Stimulated activated CD8-positive, alpha-beta memory T cell treated with anti-CD3 and anti-CD28 coated beads, Interleukin-12 subunit alpha, Interleukin-12 subunit beta, amount 100 ng/mL, for 24 hours (primary cell): Measurements from ENCODE around the gene SH3RF2.
"Not testable (repeated sequence)": the region's sequence is repeated elsewhere in the genome, so short reads cannot be mapped to it uniquely, and the experiment has no call there.

Experiments used
- DNase-seq: peaks from one replicate; pipeline ENCODE4 v3.0.0-alpha.2; 2020; ENCODE audit errors: extremely low read depth

Gene SH3RF2

GRCh38 chr5:145948047-145948446, 11.7 kb downstream of the SH3RF2 start:
- no peak for DNase-seq

GRCh38 chr5:145948921-145949320, 12.5 kb downstream of the SH3RF2 start:
- no peak for DNase-seq

GRCh38 chr5:145949474-145949873, 13.1 kb downstream of the SH3RF2 start:
- DNase-seq, result no peak

DNA sequence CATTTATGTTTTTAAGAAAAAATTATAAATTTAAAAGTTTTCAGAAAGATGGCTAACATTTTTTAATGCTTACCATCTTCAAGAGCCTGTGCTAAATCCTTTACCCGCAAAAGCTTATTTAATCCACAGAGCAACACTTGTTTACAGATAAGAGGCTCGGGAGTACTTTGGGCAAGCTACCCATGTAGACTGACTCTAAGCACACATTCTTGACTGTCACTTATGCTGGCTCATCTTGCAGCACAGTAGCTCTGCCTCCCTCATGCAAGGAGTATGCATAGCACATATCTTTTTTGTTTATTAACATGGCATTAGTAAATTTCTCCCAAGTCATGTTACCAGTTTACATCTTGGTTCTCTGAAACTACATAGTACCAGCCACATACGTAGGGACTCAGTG, 14.7 kb downstream of the SH3RF2 start:
- DNase-seq, result no peak

- DNase-seq, result no peak
Observed at GRCh38 chr5:145953202-145953601, 16.8 kb downstream of the SH3RF2 start.

- not testable (repeated sequence) for DNase-seq
Observed at GRCh38 chr5:145954140-145954539, 17.8 kb downstream of the SH3RF2 start.

GRCh38 chr5:145957388-145957787, 21.0 kb downstream of the SH3RF2 start:
- DNase-seq, result no peak

DNA sequence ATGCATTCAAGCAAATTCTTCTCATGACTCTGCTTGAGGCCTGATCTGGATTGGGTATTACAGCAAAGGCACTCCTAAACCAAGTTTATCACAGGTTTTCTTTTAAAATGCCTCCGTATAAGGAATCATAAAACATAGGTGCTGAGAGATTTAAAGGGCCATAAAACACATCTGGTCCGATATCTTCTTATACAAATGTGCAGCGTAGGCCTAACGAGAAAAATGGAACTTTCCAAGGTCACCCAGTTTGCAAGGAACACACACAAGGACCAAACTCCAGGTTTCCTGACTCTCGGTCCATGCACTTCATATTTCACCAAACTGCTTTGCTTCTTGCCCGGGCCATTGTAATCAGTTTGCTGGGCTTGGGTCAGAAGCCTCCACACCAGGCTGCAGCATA, 22.1 kb downstream of the SH3RF2 start:
- DNase-seq, result no peak

DNA sequence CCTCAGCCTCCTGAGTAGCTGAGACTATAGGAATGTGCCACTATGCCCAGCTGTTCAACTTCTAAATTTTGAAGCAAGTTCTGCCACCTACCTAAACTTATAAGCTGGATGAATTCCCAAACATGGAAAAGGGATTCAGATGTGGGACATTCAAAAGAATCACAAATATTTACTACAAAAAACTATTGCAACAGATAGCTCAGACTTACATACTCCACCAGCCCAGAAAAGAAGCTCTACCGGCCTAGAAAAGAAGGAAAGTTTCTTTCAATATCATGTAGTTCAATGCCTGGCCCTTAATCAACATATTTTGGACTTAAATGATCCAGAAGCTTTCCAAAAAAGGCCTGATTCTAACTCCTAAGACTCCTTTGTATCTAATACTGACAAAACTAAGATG, 23.8 kb downstream of the SH3RF2 start:
- no peak for DNase-seq

DNA sequence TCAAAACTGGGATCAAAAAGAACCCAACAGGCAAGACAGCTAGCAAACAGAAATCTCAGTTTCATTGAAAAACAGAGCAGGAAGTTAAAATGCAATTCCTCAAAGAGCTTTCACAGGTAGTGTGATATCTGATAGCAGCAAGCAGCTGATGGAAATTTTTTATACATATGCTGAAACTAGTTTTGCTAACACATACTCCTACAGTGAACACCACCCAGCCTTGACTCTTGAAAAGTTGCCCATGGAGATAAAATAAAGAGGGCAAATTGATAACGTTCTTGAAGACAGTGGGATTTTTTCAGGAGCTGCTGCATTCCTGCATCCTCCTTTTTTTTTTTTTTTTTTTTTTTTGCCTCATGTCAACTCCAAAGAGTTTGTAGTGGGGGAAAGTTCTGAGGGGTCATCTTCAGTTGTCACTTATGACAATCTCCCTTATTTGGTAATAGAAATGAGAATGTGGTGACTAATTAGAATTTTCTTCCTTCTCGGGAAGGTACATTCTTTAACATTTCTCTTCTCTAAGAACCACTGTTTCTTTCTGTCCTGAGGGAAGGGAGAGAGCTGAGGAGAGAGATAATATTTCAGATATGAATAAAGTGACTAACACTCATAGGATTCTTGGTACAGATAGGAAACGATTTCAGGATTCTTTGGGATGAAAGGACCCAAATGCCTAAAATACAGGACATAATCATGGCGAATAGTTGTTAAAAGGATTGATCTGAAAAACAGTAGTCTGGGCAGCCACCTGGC, 24.6 kb downstream of the SH3RF2 start:
- DNase-seq, result no peak

DNA sequence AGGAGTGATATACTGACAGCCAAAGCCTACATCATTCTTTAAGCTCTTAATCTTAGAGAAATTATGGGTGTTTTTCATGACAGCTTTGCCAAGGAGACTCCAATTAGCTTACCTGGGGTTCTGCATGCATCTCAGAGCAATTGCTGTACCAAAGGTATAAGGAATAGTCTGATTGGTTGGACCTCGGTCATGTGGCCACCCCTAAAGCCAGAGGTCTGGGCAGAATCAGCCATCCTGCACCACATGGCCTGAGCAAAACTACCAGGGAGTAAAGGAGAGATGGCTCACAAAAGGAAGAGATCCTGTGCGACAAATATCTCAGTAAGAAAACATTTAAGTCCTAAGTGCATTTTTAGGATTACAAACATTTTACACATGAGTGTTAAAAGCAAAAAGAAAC, 25.6 kb downstream of the SH3RF2 start:
- no peak for DNase-seq

DNA sequence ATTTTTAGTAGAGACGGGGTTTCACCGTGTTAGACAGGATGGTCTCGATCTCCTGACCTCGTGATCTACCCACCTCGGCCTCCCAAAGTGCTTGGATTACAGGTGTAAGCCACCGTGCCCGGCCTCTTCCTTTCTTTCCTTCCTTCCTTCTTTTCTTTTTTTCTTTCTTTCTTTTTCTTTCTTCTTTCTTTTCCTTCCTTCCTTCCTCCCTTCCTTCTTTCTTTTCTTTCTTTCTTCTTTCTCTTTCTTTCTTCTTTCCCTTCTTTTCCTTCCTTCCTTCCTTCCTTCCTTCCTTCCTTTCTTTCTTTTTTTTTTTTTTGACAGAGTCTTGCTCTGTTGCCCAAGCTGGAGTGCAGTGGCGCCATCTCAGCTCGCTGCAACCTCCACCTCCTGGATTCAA, 27.6 kb downstream of the SH3RF2 start:
- not testable (repeated sequence) for DNase-seq

DNA sequence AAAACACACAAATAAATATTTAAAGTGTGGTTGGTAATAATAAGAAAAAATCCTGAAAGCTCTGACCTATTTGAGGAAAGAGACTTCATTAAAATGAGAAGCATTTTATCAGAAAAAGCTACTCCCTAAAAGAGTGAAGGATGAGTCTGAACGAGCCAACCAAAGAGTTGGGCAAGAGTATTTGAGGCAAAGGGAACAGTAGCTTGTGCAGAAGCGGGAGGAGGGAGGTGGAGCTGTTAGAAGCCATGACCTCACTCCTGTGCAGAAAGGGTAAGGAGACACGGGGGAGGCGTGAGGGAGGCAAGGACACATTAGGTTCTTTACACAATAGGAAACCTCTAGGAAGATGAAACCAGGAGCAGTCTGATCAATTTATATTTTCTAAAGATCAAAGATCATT, 29.4 kb downstream of the SH3RF2 start:
- DNase-seq, result no peak

- DNase-seq, result no peak
Observed at GRCh38 chr5:145967296-145967695, 30.9 kb downstream of the SH3RF2 start.

DNA sequence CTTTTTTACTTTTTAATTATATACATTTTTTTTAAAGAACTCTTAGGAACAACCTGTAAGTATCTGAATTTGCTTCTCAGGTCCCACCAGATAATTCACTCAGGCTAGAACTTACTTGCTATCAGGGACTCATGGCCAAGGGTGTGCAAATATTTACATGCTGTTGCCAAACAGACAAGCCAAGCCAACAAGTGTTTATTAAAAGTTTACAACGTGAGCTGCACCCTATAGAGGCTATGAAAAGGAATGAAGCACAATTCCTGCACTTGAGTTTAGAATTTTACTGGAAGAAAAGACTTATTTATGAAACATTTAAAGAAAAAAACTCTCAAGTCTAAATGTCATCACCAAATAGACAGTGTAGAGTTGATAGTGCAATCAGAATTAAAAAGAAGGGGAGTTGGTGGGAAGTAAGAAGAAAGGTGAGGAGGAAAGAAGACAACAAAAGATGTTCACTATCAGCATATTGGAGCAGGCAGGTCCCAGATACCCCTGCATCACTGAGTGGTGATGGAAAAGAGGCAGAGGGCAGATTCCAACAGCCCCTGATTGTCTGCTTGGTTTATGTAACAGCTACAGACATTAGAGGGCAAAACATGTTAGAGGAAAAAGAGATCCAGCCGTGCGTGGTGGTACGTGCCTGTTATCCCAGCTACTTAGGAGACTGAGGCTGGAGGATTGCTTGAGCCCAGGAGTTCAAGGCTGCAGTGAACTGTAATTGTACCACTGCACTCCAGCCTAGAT, 32.8 kb downstream of the SH3RF2 start:
- DNase-seq, result no peak

DNA sequence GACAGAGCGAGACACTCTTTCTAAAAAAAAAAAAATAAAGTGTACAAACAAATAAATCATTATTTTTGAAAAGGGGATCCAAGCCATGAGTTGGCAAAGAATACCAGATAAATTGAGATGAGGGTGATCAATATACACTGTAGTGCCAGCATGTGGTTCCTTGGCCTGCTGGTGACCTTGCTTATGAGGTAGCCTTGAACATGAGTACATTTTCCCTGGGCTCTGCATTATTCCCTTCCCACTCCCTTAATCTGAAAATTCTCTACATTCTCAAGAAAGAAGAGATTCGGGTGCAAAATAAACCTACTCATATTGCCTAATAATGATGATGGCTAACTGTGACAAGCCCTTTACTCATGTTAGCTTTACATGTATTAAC, 33.3 kb downstream of the SH3RF2 start:
- DNase-seq, result no peak

- DNase-seq, result no peak
Observed at GRCh38 chr5:145971108-145971507, 34.7 kb downstream of the SH3RF2 start.

- DNase-seq, result no peak
Observed at GRCh38 chr5:145971701-145972100, 35.3 kb downstream of the SH3RF2 start.

DNA sequence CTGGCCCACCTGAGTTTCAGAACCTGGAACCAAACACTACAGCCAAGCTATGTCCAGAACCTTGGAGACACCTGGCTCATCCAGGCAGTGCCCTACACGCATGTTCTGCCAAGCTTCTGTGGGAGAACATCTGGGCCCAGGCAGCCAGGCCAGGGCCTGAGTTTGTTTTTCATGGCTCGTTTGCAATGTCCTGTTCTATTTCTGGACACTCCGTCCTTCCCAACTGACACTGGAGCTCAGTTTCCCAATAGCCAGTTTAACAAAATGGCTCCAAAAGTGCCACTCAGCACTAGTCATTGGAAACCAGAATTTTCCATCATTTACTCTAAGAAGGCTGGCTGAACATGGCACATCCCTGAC, 38.6 kb downstream of the SH3RF2 start:
- DNase-seq, result no peak

- DNase-seq, result no peak
Observed at GRCh38 chr5:145975361-145976066, 39.1 kb downstream of the SH3RF2 start.

- DNase-seq, result no peak
Observed at GRCh38 chr5:145976431-145977155, 40.2 kb downstream of the SH3RF2 start.

DNA sequence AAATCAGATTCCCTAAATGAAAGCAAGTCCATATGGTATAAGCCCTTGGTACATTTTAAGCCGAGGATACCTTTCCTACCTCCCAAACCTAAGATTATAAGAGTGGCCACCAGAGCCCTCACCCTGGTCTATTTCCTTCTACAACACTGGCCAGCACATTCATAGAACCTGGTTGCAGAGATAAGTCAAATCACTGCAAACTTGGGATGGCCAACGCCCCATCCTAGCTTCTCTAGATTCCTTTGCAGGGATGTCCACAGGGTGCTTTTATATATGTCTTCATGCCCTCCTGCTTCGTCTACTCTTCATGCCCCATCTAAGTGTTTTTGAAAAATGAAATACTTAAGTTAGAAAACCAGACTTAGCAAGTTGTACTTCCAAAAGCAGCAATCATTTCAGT, 41.8 kb downstream of the SH3RF2 start:
- DNase-seq, result no peak
